GM18508 (cell line): ENCODE results near the gene EMID1.
"Not testable (repeated sequence)": the region's sequence is repeated elsewhere in the genome, so short reads cannot be mapped to it uniquely, and the experiment has no call there.

ENCODE experiments used
- ATAC-seq: cut with Tn5 transposase; IDR thresholded peaks from one replicate; pipeline ENCODE4 v1.9.1; 2021; ENCODE audit warnings: moderate number of reproducible peaks; ENCODE audit not compliant: insufficient read depth, unreplicated experiment

The EMID1 gene

GRCh38 chr22:29208879-29209623, 3.4 kb downstream of the EMID1 start:
- no peak for ATAC-seq

- no peak for ATAC-seq
Measured at GRCh38 chr22:29209624-29209929, 3.9 kb downstream of the EMID1 start.

- no peak for ATAC-seq
Measured at GRCh38 chr22:29211066-29211465, 5.4 kb downstream of the EMID1 start.

GRCh38 chr22:29211466-29211865, 5.8 kb downstream of the EMID1 start:
- ATAC-seq: no peak

GRCh38 chr22:29212743-29213142, 7.0 kb downstream of the EMID1 start:
- ATAC-seq: no peak

GRCh38 chr22:29213493-29213892, 7.8 kb downstream of the EMID1 start:
- no peak for ATAC-seq

GRCh38 chr22:29214232-29214631, 8.5 kb downstream of the EMID1 start:
- no peak for ATAC-seq

- ATAC-seq: no peak
Measured at GRCh38 chr22:29215012-29215860, 9.5 kb downstream of the EMID1 start.

GRCh38 chr22:29216011-29216872, 10.5 kb downstream of the EMID1 start:
- no peak for ATAC-seq

- ATAC-seq: no peak
Measured at GRCh38 chr22:29216873-29217666, 11.4 kb downstream of the EMID1 start.

GRCh38 chr22:29217827-29218757, 12.4 kb downstream of the EMID1 start:
- no peak for ATAC-seq

- ATAC-seq: no peak
Measured at GRCh38 chr22:29218758-29219408, 13.2 kb downstream of the EMID1 start.

- ATAC-seq: not testable (repeated sequence)
Measured at GRCh38 chr22:29219409-29219782, 13.7 kb downstream of the EMID1 start.

- ATAC-seq: no peak
Measured at GRCh38 chr22:29219881-29220670, 14.4 kb downstream of the EMID1 start.

- no peak for ATAC-seq
Measured at GRCh38 chr22:29224121-29224858, 18.6 kb downstream of the EMID1 start.

- no peak for ATAC-seq
Measured at GRCh38 chr22:29224859-29225410, 19.2 kb downstream of the EMID1 start.
